GM12872 (cell line): Measurements from ENCODE around the gene FAM222A.

Source experiments
- CTCF ChIP-seq: IDR thresholded peaks from 3 replicates; pipeline ENCODE4 v1.5.1; 2011; ENCODE audit warnings: low read depth, mild to moderate bottlenecking, low read length, moderate library complexity; ENCODE audit not compliant: insufficient read depth

Gene FAM222A

GRCh38 chr12:109803678-109804077 lies 90.1 kb downstream of the FAM222A start:
- TF ChIP-seq CTCF, result no peak

GRCh38 chr12:109804820-109805761 lies 91.5 kb downstream of the FAM222A start:
- TF ChIP-seq CTCF, result peak; percentile 97

- no peak for TF ChIP-seq CTCF
Measured at GRCh38 chr12:109807954-109808643, 94.5 kb downstream of the FAM222A start.

- TF ChIP-seq CTCF, result no peak
Measured at GRCh38 chr12:109808876-109809646, 95.4 kb downstream of the FAM222A start.

- TF ChIP-seq CTCF, result no peak
Measured at GRCh38 chr12:109810954-109811623, 97.5 kb downstream of the FAM222A start.

- no peak for TF ChIP-seq CTCF
Measured at GRCh38 chr12:109811624-109811995, 98.0 kb downstream of the FAM222A start.
